Pancreas (tissue), 10 donors: ENCODE results near the gene E2F2. TPM values are rescaled to one million over a fixed set of nuclear protein-coding genes. Genes with fewer than 3 reads are reported as not detected.

Experiments
- ATAC-seq, 4 donors: fragments of 200-7000 bp; cut with Tn5 transposase; one replicate each; pipeline versions ENCODE4 v1.8.0 to v1.9.1; 2020; ENCODE audit warnings: mild to moderate bottlenecking in 4 of 4, moderate library complexity in 4 of 4
- DNase-seq, 6 donors: peaks; one replicate each; pipeline ENCODE4 v3.0.0-alpha.2; 2020
- FAIRE-seq: peaks from 2 replicates; lab custom pipeline; 2012; peaks lifted over from hg19 to GRCh38; lab: Jason Lieb, UNC
- H3K27ac ChIP-seq, 4 donors: fragments of 200-600 bp; sonication (generic); 1 replicate in 3 of 4; 2 replicates in 1 of 4; pipeline versions ENCODE4 v1.5.0 to v1.8.0; 2020
- H3K27me3 ChIP-seq, 4 donors: fragments of 200-600 bp; one replicate each; pipeline ENCODE4 v1.8.0; 2021
- H3K36me3 ChIP-seq, 3 donors: fragments of 200-600 bp; sonication (generic) in 1 of 3; one replicate each; pipeline versions ENCODE4 v1.5.0 to v1.8.0; 2020 to 2021
- H3K4me1 ChIP-seq, 3 donors: fragments of 200-600 bp; one replicate each; pipeline ENCODE4 v1.8.0; 2021
- H3K4me3 ChIP-seq, 4 donors: fragments of 200-600 bp; sonication (generic) in 2 of 4; one replicate each; pipeline versions ENCODE4 v1.5.0 to v1.8.0; 2020 to 2021
- H3K9me3 ChIP-seq, 4 donors: fragments of 200-600 bp; one replicate each; pipeline ENCODE4 v1.8.0; 2021
- CTCF ChIP-seq, 4 donors: fragments of 200-600 bp; sonication (generic) in 3 of 4; IDR thresholded peaks; one replicate each; pipeline versions ENCODE4 v1.5.0 to v1.8.0; 2021; ENCODE audit warnings: antibody characterized with exemption in 4 of 4
- WGBS, 2 donors: extraction: QIAGEN DNeasy Blood & Tissue Kit; methylation state at CpG; one replicate each; pipeline ENCODE4 v1.1.7; 2013; 5-methylcytosine and 5-hydroxymethylcytosine counted together
- intact Hi-C, 3 donors: fragments of 100-400 bp; cut with DNase I; formaldehyde crosslinking; loops; one replicate each; pipeline versions ENCODE4 v1.11.1 to v1.14.2; 2022
- polyA plus RNA-seq, 2 donors: library from polyadenylated mRNA; stranded (reverse); fragments of 200-250 nt; gene quantifications; one replicate each; pipeline ENCODE4 v1.2.3, GENCODE V29; 2013
- total RNA-seq, 6 donors: library from RNA; stranded (reverse); fragmentation: NEBNext Ultra II Directional in 4 of 6; extraction: Animal tissue kit (Norgen Biotek cat#: 25700) in 4 of 6; gene quantifications; one replicate each; pipeline versions ENCODE4 v1.2.1 to v1.2.4, GENCODE V29; 2021 to 2023
- donor health status: healthy with polysubstance abuse.
- donor health status: DM: no; HTN: no; CAD: no; lungs with moderate emphysema.
- donor health status: DM: no; HTN: no; CAD: no.
- donor health status: control.
- donor health status: control.
- donor health status: Bipolar disorder and iron deficiency.
- donor health status: DM: yes; HTN: yes; CAD: no.
- donor health status: DM: no; HTN: no; CAD: no.
- donor health status: DM: no; HTN: no; CAD: no.
- donor health status: DM: yes; HTN: yes; CAD: no.

The E2F2 gene
- total and polyA plus RNA-seq, 8 donors, result 0.04 to 0.40 (median 0.15) TPM; not detected in 2

- TF ChIP-seq CTCF (IDR thresholded peaks at IDR 0.05), result no peak
- intact Hi-C loops, result no loop called here
- Histone ChIP-seq H3K27me3 (no peaks in the 10 kb centered on the region), H3K36me3 (no peaks in the 10 kb centered on the region), H3K4me3 (peak overlapping the region in 3 of 4 donors; percentile 40 to 64 (median 52)), H3K27ac (no peak overlapping the region), H3K9me3 (no peaks in the 10 kb centered on the region), H3K4me1 (peaks cover under 1 to 12% (median 4%) of the 10 kb centered on the region in 3 donors)
- DNase-seq (no peak), ATAC-seq (peak in 3 of 4 donors; percentile 7 to 18 (median 13)), FAIRE-seq (no peak)
- WGBS, 2 donors, result 62 to 67% methylated on average over 14 to 15 of the region's 15 CpGs
Measured at GRCh38 chr1:23567629-23567995, 36.6 kb upstream of the E2F2 start.

GRCh38 chr1:23566304-23566703 lies 35.3 kb upstream of the E2F2 start:
- Histone ChIP-seq H3K9me3 (no peaks in the 10 kb centered on the region), H3K4me1 (peaks cover 7 to 22% (median 8%) of the 10 kb centered on the region in 3 donors), H3K36me3 (no peaks in the 10 kb centered on the region), H3K27me3 (no peaks in the 10 kb centered on the region), H3K4me3 (no peak overlapping the region), H3K27ac (no peak overlapping the region)
- DNase-seq (no peak), ATAC-seq (no peak), FAIRE-seq (no peak)
- 75% methylated on average over 6 of the region's 6 CpGs for WGBS, 2 donors
- intact Hi-C loops, result no loop called here
- TF ChIP-seq CTCF (IDR thresholded peaks at IDR 0.05), result no peak

- Histone ChIP-seq H3K9me3 (no peaks in the 10 kb centered on the region), H3K36me3 (no peaks in the 10 kb centered on the region), H3K4me1 (peaks cover 7 to 26% (median 8%) of the 10 kb centered on the region in 3 donors), H3K27me3 (no peaks in the 10 kb centered on the region), H3K27ac (no peak overlapping the region), H3K4me3 (no peak overlapping the region)
- 86 to 91% methylated on average over 3 of the region's 3 CpGs for WGBS, 2 donors
- DNase-seq (no peak), ATAC-seq (no peak), FAIRE-seq (no peak)
- TF ChIP-seq CTCF (IDR thresholded peaks at IDR 0.05), result no peak
- intact Hi-C loops, result no loop called here
Measured at GRCh38 chr1:23565776-23566175, 34.7 kb upstream of the E2F2 start.

- TF ChIP-seq CTCF (IDR thresholded peaks at IDR 0.05), result no peak
- intact Hi-C loops, result no loop called here
- Histone ChIP-seq H3K27me3 (no peaks in the 10 kb centered on the region), H3K4me1 (peaks cover 8 to 34% (median 11%) of the 10 kb centered on the region in 3 donors), H3K4me3 (no peak overlapping the region), H3K9me3 (no peaks in the 10 kb centered on the region), H3K36me3 (no peaks in the 10 kb centered on the region), H3K27ac (no peak overlapping the region)
- ATAC-seq (no peak), FAIRE-seq (no peak), DNase-seq (no peak)
- WGBS, 2 donors, result 61 to 71% methylated on average over 10 of the region's 10 CpGs
Measured at GRCh38 chr1:23564529-23565122, 33.6 kb upstream of the E2F2 start.

GRCh38 chr1:23563755-23564374 lies 32.8 kb upstream of the E2F2 start:
- intact Hi-C loops, result no loop called here
- no peaks in the 10 kb centered on the region for H3K36me3 ChIP-seq
- H3K4me1 ChIP-seq, result peaks cover 8 to 34% (median 11%) of the 10 kb centered on the region in 3 donors

More at GRCh38 chr1:23563755-23564374, 32.8 kb upstream of the E2F2 start:
- no peak for DNase-seq
- no peak for FAIRE-seq
- no peak overlapping the region for H3K27ac ChIP-seq
- WGBS, 2 donors, result 62 to 63% methylated on average over 3 of the region's 3 CpGs
- H3K4me3 ChIP-seq, result no peak overlapping the region
- no peak for TF ChIP-seq CTCF (IDR thresholded peaks at IDR 0.05)
- ATAC-seq, result no peak
- no peaks in the 10 kb centered on the region for H3K27me3 ChIP-seq
- H3K9me3 ChIP-seq, result no peaks in the 10 kb centered on the region
